ENCODE data around the gene SORCS3.

SORCS3 gene

GRCh38 chr10:104642658-104643302, 1.7 kb downstream of the SORCS3 start:
- H4K20me1 ChIP-seq, result no peaks in the 10 kb centered on the region

DNA sequence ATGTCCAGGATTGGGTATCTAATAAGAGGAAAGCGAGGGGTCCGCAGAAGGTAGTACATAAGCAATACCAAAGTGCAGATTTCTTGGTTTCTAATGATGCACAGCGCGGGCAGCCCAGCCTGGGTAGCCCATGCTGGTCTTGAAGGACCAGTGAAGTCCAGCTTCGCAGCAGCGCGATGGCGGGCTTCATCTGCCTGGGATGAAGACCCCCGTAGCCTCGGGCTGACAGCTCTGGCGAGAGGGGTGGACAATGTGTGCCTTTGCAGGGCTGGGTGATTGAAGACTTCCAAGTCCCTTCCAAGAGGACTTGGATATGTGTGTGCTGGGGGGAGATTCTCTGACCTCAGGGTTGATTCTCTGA, 2.2 kb downstream of the SORCS3 start:
- Histone ChIP-seq H3K4me1 (peaks cover 0 to 5% (median 0%) of the 10 kb centered on the region in 10 experiments; a peak in 3 of 20 replicates), H3K4me2 (no peak overlapping the region), H3K36me3 (no peaks in the 10 kb centered on the region), H4K20me1 (no peaks in the 10 kb centered on the region), H3K4me3 (no peak overlapping the region), H3K27ac (no peak overlapping the region), H3K9ac (no peak overlapping the region), H3K9me3 (replicated peaks in 1 of 11) (peaks cover 37 to 49% (median 43%) of the 10 kb centered on the region in 11 experiments), H3K27me3 (no peaks in the 10 kb centered on the region)
- no peak for TF ChIP-seq Cebpa-rat (IDR thresholded peaks at IDR 0.05)

More at GRCh38 chr10:104642658-104643302, 1.7 kb downstream of the SORCS3 start:
- Histone ChIP-seq H3K9me3 (replicated peaks in 1 of 11) (peaks cover 37 to 49% (median 43%) of the 10 kb centered on the region in 11 experiments), H3K9ac (no peak overlapping the region), H3K36me3 (no peaks in the 10 kb centered on the region), H3K27me3 (no peaks in the 10 kb centered on the region), H3K4me3 (no peak overlapping the region), H3K4me1 (peaks cover 0 to 10% (median 4%) of the 10 kb centered on the region in 10 experiments; a peak in 17 of 20 replicates), H3K4me2 (no peak overlapping the region), H3K27ac (no peak overlapping the region)
- TF ChIP-seq Cebpa-rat (IDR thresholded peaks at IDR 0.05), result no peak

GRCh38 chr10:104646146-104646545, 5.1 kb downstream of the SORCS3 start:
- H3K4me1 ChIP-seq, result no peaks in the 10 kb centered on the region
- H3K27ac ChIP-seq, result no peak overlapping the region
- H3K4me3 ChIP-seq, result no peak overlapping the region
- no peaks in the 10 kb centered on the region for H4K20me1 ChIP-seq
- no peak for TF ChIP-seq Cebpa-rat (IDR thresholded peaks at IDR 0.05)
- peaks cover 12 to 22% (median 17%) of the 10 kb centered on the region in 11 experiments for H3K9me3 ChIP-seq (replicated peaks in 1 of 11)
- no peak overlapping the region for H3K4me2 ChIP-seq
- no peaks in the 10 kb centered on the region for H3K27me3 ChIP-seq
- H3K36me3 ChIP-seq, result no peaks in the 10 kb centered on the region
- no peak overlapping the region for H3K9ac ChIP-seq

GRCh38 chr10:104648421-104648820, 7.3 kb downstream of the SORCS3 start:
- H3K4me1 ChIP-seq, result no peaks in the 10 kb centered on the region
- TF ChIP-seq Cebpa-rat (IDR thresholded peaks at IDR 0.05), result no peak
- H3K4me2 ChIP-seq, result no peak overlapping the region
- H4K20me1 ChIP-seq, result no peaks in the 10 kb centered on the region
- H3K4me3 ChIP-seq, result no peak overlapping the region
- peaks cover 0 to under 1% (median under 1%) of the 10 kb centered on the region in 11 experiments; a peak in 5 of 22 replicates for H3K9me3 ChIP-seq (replicated peaks in 1 of 11)
- no peak overlapping the region for H3K27ac ChIP-seq
- no peaks in the 10 kb centered on the region for H3K36me3 ChIP-seq
- no peaks in the 10 kb centered on the region for H3K27me3 ChIP-seq
- H3K9ac ChIP-seq, result no peak overlapping the region

DNA sequence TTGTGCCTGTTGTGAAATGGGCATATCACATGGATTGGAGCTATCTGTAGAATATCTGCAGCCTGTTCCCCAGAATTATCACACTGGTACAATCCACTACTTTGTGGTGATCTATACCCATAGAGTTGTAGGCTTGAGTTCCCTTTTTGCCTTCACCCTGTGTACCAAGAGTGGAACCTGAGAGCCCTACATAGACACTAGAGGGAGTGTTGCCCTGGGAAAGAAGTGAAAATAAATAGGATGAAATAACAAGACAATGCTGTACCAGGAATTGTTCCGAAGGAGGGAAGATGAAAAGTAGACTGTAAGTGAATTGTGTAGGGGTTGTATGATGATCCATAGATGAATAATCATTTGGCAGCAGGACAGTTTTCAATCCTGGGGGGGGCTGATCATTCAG, 9.0 kb downstream of the SORCS3 start:
- H3K9ac ChIP-seq, result no peak overlapping the region
- H3K27me3 ChIP-seq, result no peaks in the 10 kb centered on the region
- no peak for TF ChIP-seq Cebpa-rat (IDR thresholded peaks at IDR 0.05)
- no peak overlapping the region for H3K4me2 ChIP-seq
- no peak overlapping the region for H3K27ac ChIP-seq
- H3K36me3 ChIP-seq, result no peaks in the 10 kb centered on the region
- H3K4me1 ChIP-seq, result no peaks in the 10 kb centered on the region
- H3K4me3 ChIP-seq, result no peak overlapping the region
- no peaks in the 10 kb centered on the region for H4K20me1 ChIP-seq
- no peaks in the 10 kb centered on the region for H3K9me3 ChIP-seq (replicated peaks in 1 of 11)

- no peak overlapping the region for H3K4me3 ChIP-seq
- H3K4me1 ChIP-seq, result no peaks in the 10 kb centered on the region
- H3K27me3 ChIP-seq, result no peaks in the 10 kb centered on the region
- H3K36me3 ChIP-seq, result no peaks in the 10 kb centered on the region
- no peaks in the 10 kb centered on the region for H4K20me1 ChIP-seq
- H3K9me3 ChIP-seq (replicated peaks in 1 of 11), result no peaks in the 10 kb centered on the region
- H3K27ac ChIP-seq, result no peak overlapping the region
- H3K4me2 ChIP-seq, result no peak overlapping the region
- TF ChIP-seq Cebpa-rat (IDR thresholded peaks at IDR 0.05), result no peak
- H3K9ac ChIP-seq, result no peak overlapping the region
Observed at GRCh38 chr10:104650635-104651331, 9.7 kb downstream of the SORCS3 start.

GRCh38 chr10:104657036-104657435, 15.9 kb downstream of the SORCS3 start:
- H3K4me3 ChIP-seq, result no peak overlapping the region
- no peak overlapping the region for H3K27ac ChIP-seq
- no peak overlapping the region for H3K9ac ChIP-seq
- H4K20me1 ChIP-seq, result no peaks in the 10 kb centered on the region
- no peak overlapping the region for H3K4me2 ChIP-seq
- no peaks in the 10 kb centered on the region for H3K4me1 ChIP-seq
- no peaks in the 10 kb centered on the region for H3K36me3 ChIP-seq
- no peak for TF ChIP-seq Cebpa-rat (IDR thresholded peaks at IDR 0.05)
- no peaks in the 10 kb centered on the region for H3K9me3 ChIP-seq (replicated peaks in 1 of 11)
- no peaks in the 10 kb centered on the region for H3K27me3 ChIP-seq

- TF ChIP-seq Cebpa-rat (IDR thresholded peaks at IDR 0.05), result no peak
- Histone ChIP-seq H4K20me1 (no peaks in the 10 kb centered on the region), H3K4me3 (no peak overlapping the region), H3K9me3 (replicated peaks in 1 of 11) (no peaks in the 10 kb centered on the region), H3K4me2 (no peak overlapping the region), H3K4me1 (no peaks in the 10 kb centered on the region), H3K9ac (no peak overlapping the region), H3K27ac (no peak overlapping the region), H3K36me3 (no peaks in the 10 kb centered on the region), H3K27me3 (no peaks in the 10 kb centered on the region)
Observed at GRCh38 chr10:104657457-104657856, 16.4 kb downstream of the SORCS3 start.

- no peak overlapping the region for H3K4me3 ChIP-seq
- no peaks in the 10 kb centered on the region for H4K20me1 ChIP-seq
- H3K9ac ChIP-seq, result no peak overlapping the region
- H3K4me2 ChIP-seq, result no peak overlapping the region
- no peak overlapping the region for H3K27ac ChIP-seq
- H3K4me1 ChIP-seq, result no peaks in the 10 kb centered on the region
- H3K36me3 ChIP-seq, result no peaks in the 10 kb centered on the region
- no peak for TF ChIP-seq Cebpa-rat (IDR thresholded peaks at IDR 0.05)
- H3K27me3 ChIP-seq, result no peaks in the 10 kb centered on the region
- no peaks in the 10 kb centered on the region for H3K9me3 ChIP-seq (replicated peaks in 1 of 11)
Observed at GRCh38 chr10:104658067-104658466, 17.0 kb downstream of the SORCS3 start.

GRCh38 chr10:104659809-104660208, 18.7 kb downstream of the SORCS3 start:
- Histone ChIP-seq H3K4me3 (no peak overlapping the region), H3K9ac (no peak overlapping the region), H4K20me1 (no peaks in the 10 kb centered on the region), H3K4me1 (no peaks in the 10 kb centered on the region), H3K27me3 (no peaks in the 10 kb centered on the region), H3K9me3 (replicated peaks in 1 of 11) (no peaks in the 10 kb centered on the region), H3K27ac (no peak overlapping the region), H3K4me2 (no peak overlapping the region), H3K36me3 (no peaks in the 10 kb centered on the region)
- no peak for TF ChIP-seq Cebpa-rat (IDR thresholded peaks at IDR 0.05)
